ENCODE data around the gene COX6A2. TPM values are rescaled to one million over a fixed set of nuclear protein-coding genes. Genes with fewer than 3 reads are reported as not detected.

Gene COX6A2
- total and polyA plus RNA-seq, 2 donors (not counting 3 experiments of a cell fraction or from before 2014, with no cell fraction given) = not detected

DNA sequence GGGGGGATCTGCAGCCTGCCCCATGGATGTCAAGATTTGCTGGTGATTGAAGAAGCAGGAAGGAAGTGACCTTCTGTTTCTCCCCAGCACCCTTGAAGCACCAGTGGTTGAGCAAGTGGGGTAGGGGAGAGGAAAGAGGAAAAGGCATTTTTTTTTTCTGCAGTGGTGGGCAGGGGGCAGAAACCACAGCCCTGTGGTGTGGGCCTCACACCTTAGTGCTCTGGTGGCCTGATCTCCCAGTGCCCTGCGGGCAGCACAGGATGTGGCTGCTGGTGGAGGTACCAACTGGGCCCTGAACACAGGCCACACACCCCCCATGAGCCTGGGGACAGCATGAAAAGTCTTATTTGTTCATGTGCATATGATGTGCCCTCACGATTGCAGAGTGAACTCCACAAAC is 28.0 kb downstream of the COX6A2 start:
- TF ChIP-seq GATA2 (IDR thresholded peaks at IDR 0.05; ENCODE audit: insufficient read depth, insufficient read length, low read depth, low read length) = no peak
- no peak for TF ChIP-seq POLR2AphosphoS5 (IDR thresholded peaks at IDR 0.05; ENCODE audit: insufficient read depth, low read depth, low read length)
- TF ChIP-seq MYC (IDR thresholded peaks at IDR 0.05; ENCODE audit: low read depth, low read length) = no peak
- TF ChIP-seq JUN (IDR thresholded peaks at IDR 0.05; ENCODE audit: borderline replicate concordance, insufficient read depth, insufficient read length, low read depth) = no peak
- TF ChIP-seq EZH2 (IDR thresholded peaks at IDR 0.05; ENCODE audit: borderline replicate concordance, low read depth, low read length, severe bottlenecking) = no peak
- TF ChIP-seq, protein P1, sequence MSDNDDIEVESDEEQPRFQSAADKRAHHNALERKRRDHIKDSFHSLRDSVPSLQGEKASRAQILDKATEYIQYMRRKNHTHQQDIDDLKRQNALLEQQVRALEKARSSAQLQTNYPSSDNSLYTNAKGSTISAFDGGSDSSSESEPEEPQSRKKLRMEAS (IDR thresholded peaks at IDR 0.05; ENCODE audit: insufficient read depth, insufficient read length) = no peak
- no peak for TF ChIP-seq POLR2A (IDR thresholded peaks at IDR 0.05; ENCODE audit: low read depth, low read length)
- no peak for TF ChIP-seq FOS (IDR thresholded peaks at IDR 0.05; ENCODE audit: borderline replicate concordance, insufficient read depth, low read length)
- TF ChIP-seq, protein P2, sequence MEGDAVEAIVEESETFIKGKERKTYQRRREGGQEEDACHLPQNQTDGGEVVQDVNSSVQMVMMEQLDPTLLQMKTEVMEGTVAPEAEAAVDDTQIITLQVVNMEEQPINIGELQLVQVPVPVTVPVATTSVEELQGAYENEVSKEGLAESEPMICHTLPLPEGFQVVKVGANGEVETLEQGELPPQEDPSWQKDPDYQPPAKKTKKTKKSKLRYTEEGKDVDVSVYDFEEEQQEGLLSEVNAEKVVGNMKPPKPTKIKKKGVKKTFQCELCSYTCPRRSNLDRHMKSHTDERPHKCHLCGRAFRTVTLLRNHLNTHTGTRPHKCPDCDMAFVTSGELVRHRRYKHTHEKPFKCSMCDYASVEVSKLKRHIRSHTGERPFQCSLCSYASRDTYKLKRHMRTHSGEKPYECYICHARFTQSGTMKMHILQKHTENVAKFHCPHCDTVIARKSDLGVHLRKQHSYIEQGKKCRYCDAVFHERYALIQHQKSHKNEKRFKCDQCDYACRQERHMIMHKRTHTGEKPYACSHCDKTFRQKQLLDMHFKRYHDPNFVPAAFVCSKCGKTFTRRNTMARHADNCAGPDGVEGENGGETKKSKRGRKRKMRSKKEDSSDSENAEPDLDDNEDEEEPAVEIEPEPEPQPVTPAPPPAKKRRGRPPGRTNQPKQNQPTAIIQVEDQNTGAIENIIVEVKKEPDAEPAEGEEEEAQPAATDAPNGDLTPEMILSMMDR (IDR thresholded peaks at IDR 0.05; ENCODE audit: extremely low read depth in 1 of 2, insufficient read depth in 1 of 2, low read depth in 1 of 2, low read length in 2 of 2) = no peak
- intact Hi-C loops (cut with micrococcal nuclease) (no loop called here), dilution Hi-C loops (cut with MboI; ENCODE audit: extremely low pct_ligation_motif_present, low sequenced_read_pairs) (no loop called here)
- no peaks in the 10 kb centered on the region for H3K9me1 ChIP-seq (replicated peaks; ENCODE audit: control insufficient read depth, extremely low read depth, insufficient read depth, low read length)
- H3K4me2 ChIP-seq (ENCODE audit: insufficient read depth, low read length) = no peak overlapping the region
- H3K4me3 ChIP-seq (replicated peaks in 1 of 3; ENCODE audit: insufficient read depth in 1 of 3, low read depth in 1 of 3, low read length in 3 of 3) = no peak overlapping the region
- CTCF ChIA-PET = no interaction called here
- no TSS peak for BruUV-seq (replicated peaks)
- H3K36me3 ChIP-seq (ENCODE audit: control insufficient read depth in 2 of 2, extremely low read depth in 1 of 2, insufficient read depth in 2 of 2, low read length in 2 of 2) = no peaks in the 10 kb centered on the region
- H3K9ac ChIP-seq (replicated peaks; ENCODE audit: extremely low read depth, insufficient read depth, low read length) = no peak overlapping the region
- H3K9me3 ChIP-seq (replicated peaks; ENCODE audit: control insufficient read depth, insufficient read depth, low read length) = no peaks in the 10 kb centered on the region
- DNase-seq (ENCODE audit: low read depth, low spot score) (no peak), FAIRE-seq (no peak)
- POLR2A ChIA-PET = no interaction called here
- H3K27ac ChIP-seq (ENCODE audit: insufficient read depth, low read depth, low read length) = no peak overlapping the region
- H2AFZ ChIP-seq (ENCODE audit: low read depth, low read length) = no peak overlapping the region
- H3K79me2 ChIP-seq (ENCODE audit: control insufficient read depth, insufficient read depth, low read length) = no peaks in the 10 kb centered on the region
- no peaks in the 10 kb centered on the region for H3K27me3 ChIP-seq (ENCODE audit: control insufficient read depth in 2 of 2, insufficient read depth in 2 of 2, low read length in 2 of 2)
- no peaks in the 10 kb centered on the region for H4K20me1 ChIP-seq (replicated peaks; ENCODE audit: control insufficient read depth, extremely low read depth, insufficient read depth, low read length)
- no peaks in the 10 kb centered on the region for H3K4me1 ChIP-seq (ENCODE audit: control insufficient read depth, extremely low read depth, insufficient read depth, low read length)
